Activated naive CD8-positive, alpha-beta T cell (primary cell): ENCODE measurements around the gene NDFIP2.

Source experiments
- H3K27ac Mint-ChIP-seq: one replicate; pipeline ENCODE4 v1.8.0; 2021; ENCODE audit warnings: mixed read lengths
- H3K27me3 Mint-ChIP-seq: one replicate; pipeline ENCODE4 v1.8.0; 2021; ENCODE audit warnings: mixed read lengths
- H3K36me3 Mint-ChIP-seq: one replicate; pipeline ENCODE4 v1.8.0; 2021; ENCODE audit warnings: mixed read lengths
- H3K4me1 Mint-ChIP-seq: one replicate; pipeline ENCODE4 v1.8.0; 2021; ENCODE audit warnings: low read depth, mixed read lengths
- H3K4me3 Mint-ChIP-seq: one replicate; pipeline ENCODE4 v1.8.0; 2021; ENCODE audit warnings: mild to moderate bottlenecking, mixed read lengths
- H3K9me3 Mint-ChIP-seq: one replicate; pipeline ENCODE4 v1.8.0; 2021; ENCODE audit warnings: low read depth, mixed read lengths

Gene NDFIP2, protein sequence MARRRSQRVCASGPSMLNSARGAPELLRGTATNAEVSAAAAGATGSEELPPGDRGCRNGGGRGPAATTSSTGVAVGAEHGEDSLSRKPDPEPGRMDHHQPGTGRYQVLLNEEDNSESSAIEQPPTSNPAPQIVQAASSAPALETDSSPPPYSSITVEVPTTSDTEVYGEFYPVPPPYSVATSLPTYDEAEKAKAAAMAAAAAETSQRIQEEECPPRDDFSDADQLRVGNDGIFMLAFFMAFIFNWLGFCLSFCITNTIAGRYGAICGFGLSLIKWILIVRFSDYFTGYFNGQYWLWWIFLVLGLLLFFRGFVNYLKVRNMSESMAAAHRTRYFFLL

DNA sequence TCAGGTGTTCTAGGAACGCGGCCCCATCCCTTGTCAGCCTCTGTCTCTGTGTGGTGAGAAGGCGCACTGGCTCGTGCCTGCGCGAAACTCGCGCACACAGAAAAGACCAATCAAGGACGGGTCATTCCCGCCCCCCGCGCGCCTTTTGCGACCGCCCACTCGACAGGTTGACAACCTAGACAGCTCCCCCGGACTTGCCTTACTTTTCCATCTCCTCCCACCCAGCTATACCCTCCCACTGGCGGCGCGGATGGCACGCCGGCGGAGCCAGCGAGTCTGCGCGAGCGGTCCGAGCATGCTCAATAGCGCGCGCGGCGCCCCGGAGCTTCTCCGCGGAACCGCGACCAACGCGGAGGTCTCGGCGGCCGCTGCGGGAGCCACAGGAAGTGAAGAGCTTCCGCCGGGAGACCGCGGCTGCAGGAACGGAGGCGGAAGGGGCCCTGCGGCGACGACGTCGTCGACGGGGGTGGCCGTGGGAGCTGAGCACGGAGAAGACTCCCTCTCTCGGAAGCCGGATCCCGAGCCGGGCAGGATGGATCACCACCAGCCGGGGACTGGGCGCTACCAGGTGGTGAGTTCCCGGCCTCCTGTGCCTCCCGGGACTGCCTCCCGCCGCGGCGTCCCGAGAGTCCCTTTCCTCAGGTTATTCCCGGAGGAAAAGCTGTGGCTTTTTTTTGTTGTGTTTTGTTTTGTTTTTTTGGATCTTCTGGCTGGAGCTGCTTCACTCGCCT lies at the start of gene NDFIP2:
TSS of gene NDFIP2 (plus strand) at position 202 of the 731 bp plus-strand sequence. CDS start at position 251, 49 bp downstream.
- Mint-ChIP-seq H3K4me3 (peak within 1 kb of the TSS; percentile 90), H3K9me3 (no peaks in the 10 kb centered on the region), H3K27me3 (no peaks in the 10 kb centered on the region), H3K27ac (peak within 1 kb of the TSS; percentile 94), H3K36me3 (peaks cover 8% of the 10 kb centered on the region), H3K4me1 (peaks cover 60% of the 10 kb centered on the region)

DNA sequence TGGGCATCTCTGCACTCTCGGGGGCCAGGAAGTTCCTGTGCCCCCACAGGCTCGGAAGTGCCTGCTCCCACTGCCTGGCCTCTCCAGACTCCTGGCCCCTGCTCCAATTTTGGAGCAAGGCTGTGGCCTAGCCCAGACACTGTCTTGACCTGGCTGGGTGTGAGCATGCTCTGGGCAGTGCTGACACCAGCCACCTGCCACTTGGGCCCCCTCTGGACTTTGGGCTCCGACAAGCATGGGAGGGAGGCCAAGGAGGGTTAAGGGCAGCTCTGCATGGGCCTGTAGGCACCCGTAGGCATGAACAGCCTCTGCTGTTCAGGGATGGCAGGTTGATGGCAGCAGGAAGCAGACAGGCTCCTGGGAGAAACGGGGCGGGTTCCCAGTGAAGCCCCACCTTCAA lies 48.9 kb upstream of the NDFIP2 start:
- no peaks in the 10 kb centered on the region for H3K36me3 Mint-ChIP-seq

DNA sequence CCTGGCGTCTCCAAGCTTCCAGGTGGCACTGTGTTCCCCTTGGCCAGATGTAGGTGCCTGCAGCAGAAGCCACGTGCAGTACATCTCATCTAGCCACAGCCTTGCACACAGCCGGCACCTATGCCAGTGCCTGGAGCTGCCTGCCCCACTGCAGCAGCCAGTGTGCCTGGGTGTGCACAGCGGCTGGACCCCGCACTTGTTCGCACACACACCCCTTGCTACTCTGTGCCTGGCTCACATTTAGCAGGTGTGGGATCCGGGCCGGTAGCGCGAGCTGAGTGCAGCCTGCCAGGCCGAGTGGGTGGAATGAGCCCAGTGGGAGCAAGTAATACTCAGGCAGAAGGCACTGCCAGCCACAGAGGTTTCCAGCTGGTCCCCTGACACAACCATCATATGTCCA lies 48.0 kb upstream of the NDFIP2 start:
- Mint-ChIP-seq H3K27ac (no peak overlapping the region), H3K9me3 (no peaks in the 10 kb centered on the region), H3K27me3 (no peaks in the 10 kb centered on the region)

More for the DNA sequence above, 48.9 kb upstream of the NDFIP2 start:
- Mint-ChIP-seq H3K9me3 (no peaks in the 10 kb centered on the region), H3K27me3 (no peaks in the 10 kb centered on the region), H3K4me3 (no peak overlapping the region), H3K27ac (no peak overlapping the region), H3K4me1 (peaks cover 10% of the 10 kb centered on the region)

DNA sequence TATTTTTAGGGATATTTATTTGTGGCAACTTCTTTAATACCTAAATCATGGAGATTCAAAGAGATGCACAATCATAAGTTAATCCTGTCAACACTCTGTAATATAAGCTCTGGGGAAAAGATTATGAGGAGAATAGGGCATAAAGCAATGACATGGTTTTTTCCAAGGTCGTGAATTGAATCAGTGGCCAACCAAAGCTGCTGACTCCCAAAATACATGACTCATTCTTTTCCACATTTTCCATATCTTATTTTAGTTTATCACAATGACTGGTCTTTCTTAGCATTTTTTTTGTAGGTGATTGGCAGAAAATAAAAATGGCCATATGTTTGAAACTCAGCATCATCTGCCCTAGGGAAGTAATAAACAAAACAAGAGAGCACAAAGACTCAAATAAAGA lies 46.4 kb upstream of the NDFIP2 start:
- no peaks in the 10 kb centered on the region for H3K36me3 Mint-ChIP-seq
- H3K4me1 Mint-ChIP-seq = peaks cover 10% of the 10 kb centered on the region
- no peak overlapping the region for H3K4me3 Mint-ChIP-seq

More for the DNA sequence above, 48.0 kb upstream of the NDFIP2 start:
- Mint-ChIP-seq H3K4me1 (peaks cover 10% of the 10 kb centered on the region), H3K36me3 (no peaks in the 10 kb centered on the region), H3K4me3 (no peak overlapping the region)

DNA sequence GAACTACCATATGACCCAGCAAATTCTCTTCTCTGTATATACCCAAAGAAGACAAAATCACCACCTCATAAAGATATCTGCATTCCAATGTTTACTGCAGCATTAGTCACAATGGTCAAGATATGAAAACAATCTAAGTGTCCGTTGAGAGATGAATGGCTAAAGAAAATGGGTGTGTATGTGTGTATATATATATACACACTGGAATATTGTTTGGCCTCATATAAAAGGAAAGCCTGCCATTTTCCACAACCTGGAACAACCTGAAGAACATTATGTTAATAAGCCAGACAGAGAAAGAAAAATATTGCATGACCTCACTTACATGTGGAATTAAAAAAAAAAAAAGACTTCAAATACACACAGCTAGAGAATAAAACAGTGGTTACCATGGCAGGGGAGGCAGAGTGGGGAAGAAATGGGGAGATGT lies 45.4 kb upstream of the NDFIP2 start:
- H3K27me3 Mint-ChIP-seq = no peaks in the 10 kb centered on the region
- H3K36me3 Mint-ChIP-seq = no peaks in the 10 kb centered on the region
- no peak overlapping the region for H3K27ac Mint-ChIP-seq
- H3K4me3 Mint-ChIP-seq = no peak overlapping the region
- H3K4me1 Mint-ChIP-seq = peaks cover 10% of the 10 kb centered on the region
- no peaks in the 10 kb centered on the region for H3K9me3 Mint-ChIP-seq

More for the DNA sequence above, 46.4 kb upstream of the NDFIP2 start:
- Mint-ChIP-seq H3K27ac (no peak overlapping the region), H3K27me3 (no peaks in the 10 kb centered on the region), H3K9me3 (no peaks in the 10 kb centered on the region)

DNA sequence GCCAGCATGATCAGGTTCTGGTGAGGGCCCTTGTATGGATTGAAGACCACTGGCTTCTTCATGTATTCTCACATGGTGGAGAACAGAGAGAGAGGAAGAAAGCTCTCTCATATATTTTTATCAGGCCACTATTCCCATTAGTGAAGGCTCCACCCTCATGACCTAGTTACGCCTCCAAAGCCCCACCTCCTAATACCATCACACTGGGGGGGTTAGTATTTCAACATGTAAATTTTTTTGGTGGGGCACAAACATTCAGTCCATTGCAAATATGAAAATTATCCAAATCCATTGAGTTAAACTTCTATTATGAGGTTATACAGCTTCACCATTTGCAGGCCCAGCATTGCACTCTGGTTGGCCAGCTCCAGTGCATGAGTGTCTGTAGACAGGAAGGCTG lies 41.7 kb upstream of the NDFIP2 start:
- Mint-ChIP-seq H3K4me3 (no peak overlapping the region), H3K9me3 (no peaks in the 10 kb centered on the region), H3K27me3 (no peaks in the 10 kb centered on the region), H3K36me3 (no peaks in the 10 kb centered on the region), H3K4me1 (peaks cover 12% of the 10 kb centered on the region), H3K27ac (no peak overlapping the region)

DNA sequence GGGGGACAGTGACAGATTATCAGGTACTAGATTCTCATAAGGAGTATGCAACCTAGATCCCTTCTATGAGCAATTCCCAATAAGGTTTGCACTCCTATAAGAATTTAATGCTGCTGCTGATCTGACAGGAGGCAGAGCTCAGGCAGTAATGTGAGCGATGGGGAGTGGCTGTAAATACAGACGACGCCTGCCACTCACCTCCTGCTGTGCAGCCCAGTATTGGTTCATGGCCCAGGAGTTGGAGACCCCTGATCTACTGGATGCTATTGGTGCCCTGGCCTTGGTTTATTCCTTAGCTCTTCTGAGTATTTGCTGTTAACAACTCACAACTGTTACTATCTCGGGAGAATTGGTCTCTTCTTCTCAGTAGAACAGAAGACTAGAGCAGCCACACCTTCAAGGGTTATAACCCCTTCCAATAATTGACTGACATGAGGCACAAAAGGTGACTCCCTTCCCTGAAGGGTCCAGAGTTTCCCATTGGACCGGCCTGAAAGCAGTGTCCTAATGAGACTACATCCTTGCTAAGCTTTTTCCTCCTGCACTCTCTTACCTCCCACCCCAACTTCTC lies 39.9 kb upstream of the NDFIP2 start:
- H3K4me1 Mint-ChIP-seq = peaks cover 11% of the 10 kb centered on the region
- H3K27ac Mint-ChIP-seq = no peak overlapping the region
- H3K4me3 Mint-ChIP-seq = no peak overlapping the region
- no peaks in the 10 kb centered on the region for H3K27me3 Mint-ChIP-seq
- H3K9me3 Mint-ChIP-seq = no peaks in the 10 kb centered on the region
- H3K36me3 Mint-ChIP-seq = no peaks in the 10 kb centered on the region

DNA sequence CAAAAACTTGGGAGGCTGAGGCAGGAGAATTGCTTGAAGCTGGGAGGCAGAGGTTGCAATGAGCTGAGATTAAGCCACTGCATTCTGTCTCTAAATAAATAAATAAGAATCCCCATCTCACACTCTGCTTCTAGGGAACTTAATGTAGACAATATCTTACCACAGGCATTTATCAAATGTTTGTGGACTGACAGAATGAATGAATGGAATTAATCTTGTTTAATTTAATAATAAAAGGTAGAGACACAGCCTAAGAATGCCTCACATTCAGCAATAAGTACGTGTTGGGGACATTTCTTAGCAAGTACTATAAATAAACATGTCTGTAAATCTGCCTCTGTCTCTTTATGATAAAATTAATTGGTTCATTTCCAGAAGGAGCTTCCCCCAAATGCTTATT lies 38.7 kb upstream of the NDFIP2 start:
- no peaks in the 10 kb centered on the region for H3K9me3 Mint-ChIP-seq
- no peak overlapping the region for H3K4me3 Mint-ChIP-seq
- no peaks in the 10 kb centered on the region for H3K27me3 Mint-ChIP-seq
- peaks cover 23% of the 10 kb centered on the region for H3K4me1 Mint-ChIP-seq
- H3K27ac Mint-ChIP-seq = no peak overlapping the region
- no peaks in the 10 kb centered on the region for H3K36me3 Mint-ChIP-seq

DNA sequence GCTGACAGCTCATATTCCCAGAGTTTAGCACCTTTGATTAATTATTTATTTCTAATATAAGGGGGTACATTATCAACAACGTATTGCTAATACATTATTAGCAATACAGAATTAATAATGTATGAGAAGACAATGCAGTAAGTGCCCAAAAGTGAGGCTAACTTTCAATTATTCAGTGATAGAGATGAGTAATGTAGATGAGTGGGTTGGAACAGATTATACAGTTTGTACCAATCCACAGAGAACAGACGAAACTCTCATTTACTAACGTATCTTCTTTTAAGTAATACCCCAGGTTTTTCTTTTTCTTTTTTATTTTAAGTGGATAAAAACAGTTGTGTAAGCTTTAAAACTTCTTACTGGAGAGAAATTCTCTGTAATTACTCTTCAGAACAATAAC lies 38.2 kb upstream of the NDFIP2 start:
- Mint-ChIP-seq H3K9me3 (no peaks in the 10 kb centered on the region), H3K27me3 (no peaks in the 10 kb centered on the region), H3K4me1 (peaks cover 26% of the 10 kb centered on the region), H3K36me3 (no peaks in the 10 kb centered on the region), H3K4me3 (no peak overlapping the region), H3K27ac (no peak overlapping the region)

DNA sequence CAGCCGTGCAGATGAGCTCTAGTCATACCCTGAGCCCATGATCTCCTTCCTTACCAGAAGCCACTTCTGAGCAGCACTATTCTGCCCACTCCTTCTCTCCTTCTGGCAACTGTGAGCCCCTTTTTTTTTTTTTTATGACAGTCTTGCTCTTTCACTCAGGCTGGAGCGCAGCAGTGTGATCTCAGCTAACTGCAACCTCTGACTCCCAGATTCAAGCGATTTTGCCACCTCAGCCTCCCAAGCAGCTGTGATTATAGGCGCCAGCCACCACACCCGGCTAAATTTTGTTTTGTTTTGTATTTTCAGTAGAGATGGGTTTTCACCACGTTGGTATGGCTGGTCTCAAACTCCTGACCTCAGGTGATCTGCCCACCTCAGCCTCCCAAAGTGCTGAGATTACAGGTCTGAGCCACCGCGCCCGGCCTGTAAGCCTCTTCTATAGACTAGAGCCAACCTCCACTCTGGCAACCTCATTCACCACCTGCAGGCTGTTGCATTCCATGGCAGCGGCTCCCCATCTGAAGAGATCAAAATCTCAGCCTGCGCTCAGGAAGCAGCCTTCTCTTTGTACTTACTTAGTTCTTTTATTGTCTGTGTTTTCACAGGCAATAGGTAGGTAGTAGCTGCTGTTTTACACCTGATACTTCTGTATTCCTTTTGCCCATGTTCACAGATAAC lies 34.8 kb upstream of the NDFIP2 start:
- Mint-ChIP-seq H3K4me3 (peak overlapping the region; percentile 22), H3K27me3 (no peaks in the 10 kb centered on the region), H3K9me3 (peaks cover 6% of the 10 kb centered on the region), H3K4me1 (peaks cover 56% of the 10 kb centered on the region), H3K27ac (peak overlapping the region; percentile 18), H3K36me3 (no peaks in the 10 kb centered on the region)

DNA sequence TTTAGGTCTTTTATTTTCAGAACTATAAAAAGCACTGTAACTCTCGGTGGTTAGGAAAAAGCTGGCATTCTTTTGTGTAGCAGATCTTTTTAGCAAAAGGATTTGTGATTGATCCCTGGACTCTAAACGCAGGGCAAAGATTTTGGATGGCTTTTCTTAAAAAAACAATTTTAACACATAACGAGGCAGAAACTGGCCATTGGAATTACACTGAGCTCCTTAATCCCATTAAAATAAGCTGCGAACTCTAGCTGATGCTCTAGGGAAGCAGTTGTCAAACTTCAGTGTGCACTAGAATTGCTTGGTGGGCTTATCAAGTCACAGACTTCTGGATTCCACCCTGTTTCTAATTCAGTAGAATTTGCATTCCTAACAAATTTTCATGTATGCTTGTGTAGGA lies 33.8 kb upstream of the NDFIP2 start:
- H3K27me3 Mint-ChIP-seq = no peaks in the 10 kb centered on the region
- peaks cover 6% of the 10 kb centered on the region for H3K9me3 Mint-ChIP-seq
- no peak overlapping the region for H3K27ac Mint-ChIP-seq
- H3K4me3 Mint-ChIP-seq = no peak overlapping the region
- no peaks in the 10 kb centered on the region for H3K36me3 Mint-ChIP-seq
- peaks cover 66% of the 10 kb centered on the region for H3K4me1 Mint-ChIP-seq

DNA sequence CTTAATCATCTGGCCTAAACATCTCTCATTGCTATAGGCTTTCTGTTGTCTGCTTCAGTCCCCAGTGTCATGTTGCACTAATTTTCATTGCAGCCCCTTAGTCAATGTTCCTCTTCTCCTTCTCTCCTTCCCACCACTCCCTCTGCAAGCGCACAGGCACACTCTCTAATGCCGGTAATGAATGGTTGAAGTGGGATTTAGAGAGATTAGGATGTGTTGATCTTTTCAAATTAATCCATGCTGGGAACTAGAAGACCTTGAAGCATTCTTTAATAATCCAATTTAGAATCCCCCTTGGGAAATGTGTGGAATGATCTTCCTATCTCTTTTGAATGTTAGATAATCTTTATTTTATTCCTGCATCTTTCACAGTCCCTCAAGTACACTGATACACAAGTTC lies 33.2 kb upstream of the NDFIP2 start:
- H3K27me3 Mint-ChIP-seq = no peaks in the 10 kb centered on the region
- peaks cover 6% of the 10 kb centered on the region for H3K9me3 Mint-ChIP-seq
- H3K27ac Mint-ChIP-seq = no peak overlapping the region
- peaks cover 72% of the 10 kb centered on the region for H3K4me1 Mint-ChIP-seq
- H3K4me3 Mint-ChIP-seq = no peak overlapping the region
- no peaks in the 10 kb centered on the region for H3K36me3 Mint-ChIP-seq

DNA sequence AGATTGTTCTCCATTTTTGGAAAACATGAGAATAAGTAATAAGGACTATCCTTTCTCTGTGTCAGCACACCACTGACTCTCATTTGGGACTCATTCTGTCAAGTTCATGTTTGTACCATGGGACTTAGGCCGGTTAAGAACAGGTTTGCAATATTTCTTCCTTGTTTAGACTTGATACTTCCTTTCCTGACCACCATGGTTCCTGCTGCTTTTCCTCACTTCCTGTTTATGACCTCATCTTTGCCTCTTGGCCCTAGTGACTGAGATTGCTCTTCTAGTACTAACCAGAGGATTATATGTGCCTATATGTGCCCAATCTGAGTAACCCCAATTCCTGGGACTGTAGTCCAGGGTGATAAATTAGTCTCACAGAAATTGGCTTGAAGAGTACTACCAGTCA lies 32.5 kb upstream of the NDFIP2 start:
- Mint-ChIP-seq H3K27ac (peak overlapping the region; percentile 69), H3K36me3 (no peaks in the 10 kb centered on the region), H3K27me3 (no peaks in the 10 kb centered on the region), H3K4me3 (peak overlapping the region; percentile 8), H3K4me1 (peaks cover 76% of the 10 kb centered on the region), H3K9me3 (peaks cover 6% of the 10 kb centered on the region)

DNA sequence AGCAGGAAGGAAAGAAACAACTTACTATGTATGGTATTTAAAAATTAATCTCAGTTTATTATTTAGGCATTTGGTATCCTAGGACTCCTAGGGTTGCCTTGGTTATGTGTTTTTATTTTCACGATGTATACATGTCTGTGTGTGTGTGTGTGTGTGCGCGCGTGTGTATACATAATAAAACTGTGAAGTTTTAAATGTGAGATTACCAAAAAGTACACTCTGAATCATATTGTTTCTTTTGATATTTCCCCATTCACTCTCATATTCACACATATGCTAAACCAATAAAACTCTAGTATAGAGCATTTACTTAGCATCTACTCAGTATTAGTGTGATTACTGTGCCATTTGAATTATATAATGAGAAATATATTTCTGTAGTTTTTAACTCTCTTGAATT lies 30.8 kb upstream of the NDFIP2 start:
- Mint-ChIP-seq H3K9me3 (peaks cover 6% of the 10 kb centered on the region), H3K36me3 (no peaks in the 10 kb centered on the region), H3K27ac (peak overlapping the region; percentile 64), H3K4me3 (peak overlapping the region; percentile 14), H3K27me3 (no peaks in the 10 kb centered on the region), H3K4me1 (peaks cover 84% of the 10 kb centered on the region)

DNA sequence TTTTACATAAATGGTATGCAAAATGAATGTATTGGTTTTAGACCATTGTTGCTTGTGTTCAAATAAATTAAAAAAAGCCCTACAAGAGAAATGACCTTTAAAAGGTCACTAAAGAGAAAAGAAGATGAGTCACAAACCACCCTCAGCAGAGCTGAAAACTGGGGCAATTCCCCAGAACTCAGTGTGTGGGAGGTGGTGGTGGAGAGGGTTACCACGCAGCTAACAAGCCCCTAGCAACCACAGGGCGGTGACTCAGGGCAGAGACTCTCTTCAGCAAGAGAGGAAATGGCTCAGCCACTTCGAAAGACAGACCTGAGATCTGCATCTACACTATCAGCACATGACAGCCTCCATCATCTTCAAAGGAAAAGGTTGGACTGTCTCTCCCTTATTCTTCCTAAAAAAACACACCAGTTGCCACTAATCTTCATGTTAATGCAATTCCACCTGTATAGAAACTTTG lies 29.4 kb upstream of the NDFIP2 start:
- H3K4me3 Mint-ChIP-seq = peak overlapping the region; percentile 82
- no peaks in the 10 kb centered on the region for H3K27me3 Mint-ChIP-seq
- peak overlapping the region; percentile 98 for H3K27ac Mint-ChIP-seq
- H3K36me3 Mint-ChIP-seq = no peaks in the 10 kb centered on the region
- peaks cover 6% of the 10 kb centered on the region for H3K9me3 Mint-ChIP-seq
- H3K4me1 Mint-ChIP-seq = peaks cover 72% of the 10 kb centered on the region
